GM10847 (cell line): ENCODE data around the gene GATAD2B.

Source experiments
- POLR2A ChIP-seq: IDR thresholded peaks from 2 replicates; pipeline ENCODE4 v1.6.1; 2011; ENCODE audit not compliant: insufficient read length; ENCODE audit errors: extremely low read depth

GATAD2B gene

DNA sequence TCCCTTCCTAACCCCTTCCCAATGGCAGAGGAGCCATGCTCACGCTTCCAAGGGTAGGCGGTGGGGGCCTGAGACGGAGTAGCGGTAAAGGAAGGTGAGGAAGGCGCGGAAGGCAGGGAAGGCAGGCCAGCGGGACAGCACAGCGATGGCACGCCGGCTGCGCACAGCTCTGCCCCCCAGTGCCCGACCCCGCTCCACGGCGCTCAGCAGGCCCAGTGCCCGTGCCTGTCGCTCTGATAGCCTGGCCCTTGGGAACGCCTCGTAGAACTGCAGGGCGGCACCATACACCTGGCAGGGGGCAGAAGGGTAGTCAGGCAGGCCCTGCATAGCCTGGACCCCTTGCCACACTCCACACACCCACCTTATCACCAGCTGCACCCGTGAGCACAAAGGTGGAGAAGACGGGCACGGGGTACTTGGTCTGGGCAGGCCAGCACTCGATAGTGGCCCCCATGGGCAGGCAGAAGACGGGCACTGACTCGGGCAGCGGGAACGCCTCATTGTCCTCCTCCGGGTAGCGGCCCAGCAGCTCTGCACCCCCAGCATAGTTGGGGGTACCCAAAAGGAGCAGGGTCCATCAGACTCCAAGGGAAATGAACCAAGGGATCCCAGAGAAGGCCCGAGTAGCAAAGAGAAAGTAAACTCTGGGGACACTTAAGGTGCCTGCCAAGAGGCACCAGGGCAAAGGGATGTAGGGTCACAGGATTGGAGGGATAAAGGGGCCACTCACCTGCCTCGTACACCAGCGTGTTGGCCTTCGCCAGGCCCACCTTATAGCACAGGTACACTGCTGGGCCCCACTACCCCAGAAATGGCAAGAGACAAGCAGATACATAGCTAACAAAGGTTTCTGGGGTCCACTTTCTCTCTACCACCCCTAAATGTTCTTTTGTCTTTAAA, 19.3 kb upstream of the GATAD2B start:
- TF ChIP-seq POLR2A = no peak

DNA sequence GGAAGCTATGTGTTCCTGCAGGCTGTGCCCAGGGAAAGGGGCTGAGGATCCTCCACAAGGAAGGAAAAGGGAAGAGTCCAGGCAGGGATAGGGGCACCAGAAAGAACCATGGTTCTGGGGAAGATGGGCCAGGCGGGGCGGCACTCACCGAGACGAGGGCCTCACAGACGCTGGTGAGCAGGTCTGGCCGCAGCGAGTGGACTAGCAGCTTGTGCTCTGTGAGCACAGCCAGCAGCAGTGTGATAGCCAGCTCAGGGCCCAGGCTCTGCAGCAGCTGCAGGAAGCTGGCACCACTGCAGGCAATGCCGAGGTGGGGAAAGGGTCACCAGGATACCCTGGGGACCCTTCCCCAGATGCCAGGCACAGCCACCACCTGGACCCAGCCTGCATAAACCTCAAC, 18.0 kb upstream of the GATAD2B start:
- TF ChIP-seq POLR2A = no peak

DNA sequence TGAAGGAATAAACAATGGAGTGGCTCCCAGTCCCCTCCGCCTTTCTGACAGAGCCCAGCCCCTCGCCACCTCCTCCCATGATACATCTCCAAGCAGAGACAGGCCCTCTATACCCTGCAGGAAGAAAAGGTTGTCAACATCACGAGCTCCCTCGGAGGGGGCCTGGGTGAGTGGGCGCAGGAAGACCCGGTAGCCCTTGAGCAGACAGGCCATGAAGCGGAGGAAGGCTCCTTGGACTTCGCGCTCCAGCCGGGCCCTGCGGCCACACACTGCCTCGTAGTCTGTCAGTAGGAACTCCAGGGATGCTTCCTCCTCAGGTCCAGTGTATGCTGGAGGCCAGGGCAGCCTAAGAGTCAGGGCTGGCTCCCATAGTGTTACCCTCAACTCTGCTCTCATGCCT, 16.7 kb upstream of the GATAD2B start:
- no peak for TF ChIP-seq POLR2A

DNA sequence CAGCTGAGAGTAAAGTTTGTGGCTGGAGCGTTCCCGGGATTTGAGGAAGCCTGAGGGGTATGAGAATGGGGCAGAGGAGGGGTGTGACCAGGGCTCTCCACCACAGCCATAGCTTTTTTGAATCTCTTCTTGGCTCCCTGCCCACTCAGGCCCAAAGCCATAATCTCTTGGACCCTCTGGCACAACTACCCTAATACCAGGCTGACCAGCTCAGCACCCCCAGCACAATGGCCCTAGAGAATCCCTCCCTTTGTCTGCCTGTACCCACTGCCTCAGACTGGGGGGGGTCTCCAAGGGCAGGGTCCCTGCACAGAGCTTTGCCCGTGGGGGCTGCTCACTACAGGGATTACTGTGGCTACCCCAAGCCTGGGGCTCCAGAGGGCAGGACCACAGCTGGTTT, 16.2 kb upstream of the GATAD2B start:
- no peak for TF ChIP-seq POLR2A

DNA sequence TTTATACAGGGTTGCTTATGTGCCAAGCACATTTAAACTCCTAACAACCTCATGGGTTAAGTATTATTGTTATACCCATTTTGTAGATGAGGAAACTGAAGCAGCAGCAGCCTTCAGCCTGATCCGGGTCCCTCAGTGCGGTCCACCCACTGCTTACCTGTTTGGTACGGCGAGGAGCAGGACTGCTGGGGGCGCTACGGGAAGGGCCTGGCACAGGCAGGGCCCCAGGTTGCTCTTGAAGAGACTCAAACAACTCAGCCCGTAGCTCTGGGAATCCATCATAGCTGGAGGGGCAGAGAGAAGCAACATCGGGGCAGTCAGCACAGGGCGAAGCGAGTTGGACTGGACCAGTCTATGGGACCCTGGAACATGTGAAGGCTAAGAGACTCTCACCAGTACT, 14.6 kb upstream of the GATAD2B start:
- no peak for TF ChIP-seq POLR2A

DNA sequence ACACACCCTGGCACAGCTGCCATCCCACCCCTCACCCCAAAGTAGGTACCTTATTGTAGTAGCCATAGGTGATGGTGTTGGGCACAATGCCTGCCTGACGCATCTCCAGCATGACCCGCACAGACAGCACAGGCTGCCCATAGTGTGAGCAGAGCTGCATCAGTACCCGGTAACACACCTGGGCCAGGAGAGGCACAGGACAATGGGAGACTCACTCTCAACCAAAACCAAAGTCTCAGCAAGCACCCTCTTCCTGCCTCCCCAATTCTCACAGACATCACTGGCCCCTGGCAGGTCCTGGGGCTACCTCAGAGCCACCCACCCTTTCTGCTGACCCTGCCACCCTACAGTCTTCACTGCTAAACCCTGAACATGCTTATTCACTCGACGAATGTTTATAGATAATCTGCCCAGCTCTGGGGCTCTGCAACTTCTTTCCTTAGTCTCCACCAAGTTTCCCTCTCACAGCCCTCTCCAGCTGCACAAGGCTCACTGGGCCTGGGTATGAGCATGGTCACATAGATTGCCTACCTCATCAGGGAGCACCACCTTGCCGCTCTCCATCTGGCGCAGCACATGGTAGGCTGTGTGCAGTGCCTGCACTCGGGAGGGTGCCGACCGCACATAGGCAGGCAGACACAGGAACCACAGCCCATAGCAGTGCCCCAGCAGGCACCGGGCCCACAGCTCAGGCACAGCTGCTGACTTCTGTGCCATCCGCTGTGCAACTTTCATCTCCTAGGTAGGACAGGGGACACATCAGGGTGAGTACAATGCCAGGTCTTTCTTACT, 13.4 kb upstream of the GATAD2B start:
- no peak for TF ChIP-seq POLR2A

DNA sequence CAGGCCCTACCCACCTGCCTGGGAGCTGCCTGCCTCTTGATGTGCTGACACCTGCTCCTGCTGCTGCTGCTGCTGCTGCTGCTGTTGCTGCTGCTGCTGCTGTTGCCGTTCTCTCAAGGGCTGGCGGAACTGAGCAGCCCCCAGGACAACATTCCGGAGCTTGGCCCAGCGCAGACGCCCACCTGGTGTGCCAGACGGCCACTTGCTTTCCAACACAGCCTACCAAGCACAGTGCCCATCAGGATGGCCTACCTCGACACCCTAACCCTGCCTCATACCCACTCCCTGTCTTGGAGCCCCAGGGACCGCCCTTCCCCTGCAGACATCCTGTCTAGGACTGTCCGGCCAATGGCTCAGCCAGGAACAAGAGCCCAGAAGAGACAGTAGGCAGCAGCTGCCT, 12.0 kb upstream of the GATAD2B start:
- TF ChIP-seq POLR2A = no peak

DNA sequence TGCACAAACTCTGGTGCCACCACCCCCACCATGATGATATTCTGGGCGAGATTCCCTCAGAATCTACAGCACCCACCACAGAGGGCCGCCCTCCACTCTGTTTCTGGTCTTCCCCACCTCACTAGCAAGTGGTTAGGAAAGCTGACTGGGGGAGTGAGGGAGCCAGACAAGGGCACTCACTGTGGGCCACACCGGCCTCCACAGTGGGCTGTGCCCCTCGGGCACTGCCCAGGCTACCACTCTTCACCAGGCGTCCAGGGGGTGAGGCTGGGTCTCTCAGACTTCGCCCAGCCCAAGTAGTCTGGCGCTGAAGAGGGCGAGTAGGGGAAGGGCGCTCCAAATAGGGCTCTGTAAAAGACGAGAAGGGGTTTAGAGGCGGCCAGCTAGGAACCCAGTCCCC, 11.2 kb upstream of the GATAD2B start:
- TF ChIP-seq POLR2A = no peak

DNA sequence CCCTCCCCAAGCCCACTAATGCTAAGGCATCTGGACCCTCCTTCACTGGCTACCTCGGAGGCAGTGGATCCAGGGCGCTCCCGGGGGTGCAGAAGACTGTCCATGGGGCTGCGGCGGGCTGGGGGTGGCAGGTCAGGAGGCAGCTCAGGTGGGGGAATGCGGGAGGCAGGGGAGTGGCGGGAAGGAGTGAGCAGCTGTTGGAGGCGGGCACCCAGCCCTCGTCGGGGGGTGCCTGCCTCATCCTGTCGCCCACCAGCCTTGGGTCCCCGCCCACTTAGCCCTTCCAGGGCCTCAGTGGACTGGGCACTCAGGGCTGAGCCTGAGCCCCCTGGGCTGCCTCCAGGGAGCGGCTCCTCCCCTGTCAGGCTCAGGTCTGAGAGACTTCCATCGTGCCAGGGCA, 10.7 kb upstream of the GATAD2B start:
- TF ChIP-seq POLR2A = no peak

DNA sequence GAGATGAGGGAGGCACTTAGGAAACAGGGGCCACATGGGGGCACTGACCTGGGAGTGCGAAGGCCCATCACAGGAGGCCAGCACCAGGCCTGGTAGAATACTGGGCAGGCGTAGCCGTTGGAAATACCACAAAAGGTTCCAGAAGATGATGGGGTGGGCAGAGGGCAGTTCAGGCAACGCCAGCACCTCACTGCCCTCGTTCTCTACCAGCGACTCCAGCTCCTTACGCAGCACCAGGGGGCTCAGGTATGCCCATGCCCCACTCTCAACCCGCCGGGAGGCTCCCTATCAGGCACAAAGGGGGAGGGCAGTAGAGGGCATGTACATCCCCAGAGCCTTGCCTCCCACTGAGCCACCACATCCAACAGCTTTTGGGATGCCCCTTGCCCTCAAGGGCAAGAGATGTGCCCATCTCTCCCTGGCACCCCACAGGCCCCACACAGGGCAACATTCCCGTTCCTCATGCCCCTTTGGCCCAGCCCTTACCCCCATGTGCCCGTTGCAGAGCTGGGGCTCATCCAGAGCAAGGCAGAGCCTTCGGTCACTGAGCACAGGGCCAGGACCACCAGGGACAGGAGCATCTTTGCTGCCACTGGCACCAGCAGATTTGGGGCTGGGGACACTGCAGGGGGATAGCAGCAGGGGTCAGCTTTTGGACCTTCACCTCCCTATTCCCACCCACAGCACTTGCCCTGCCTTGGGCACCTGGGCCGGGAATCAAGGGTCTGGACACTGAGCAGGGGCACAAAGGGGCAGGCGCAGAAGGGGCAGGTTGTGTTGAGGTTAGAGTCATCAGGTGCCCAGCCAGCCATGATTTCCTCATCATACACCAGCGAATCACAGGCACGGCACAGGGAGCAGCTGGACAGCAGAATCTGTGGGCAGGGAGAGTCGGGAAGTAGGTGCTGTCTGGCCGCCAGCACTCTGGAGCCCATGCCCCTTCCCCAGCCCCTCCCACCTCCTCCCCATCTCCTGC, 9.7 kb upstream of the GATAD2B start:
- TF ChIP-seq POLR2A = no peak

DNA sequence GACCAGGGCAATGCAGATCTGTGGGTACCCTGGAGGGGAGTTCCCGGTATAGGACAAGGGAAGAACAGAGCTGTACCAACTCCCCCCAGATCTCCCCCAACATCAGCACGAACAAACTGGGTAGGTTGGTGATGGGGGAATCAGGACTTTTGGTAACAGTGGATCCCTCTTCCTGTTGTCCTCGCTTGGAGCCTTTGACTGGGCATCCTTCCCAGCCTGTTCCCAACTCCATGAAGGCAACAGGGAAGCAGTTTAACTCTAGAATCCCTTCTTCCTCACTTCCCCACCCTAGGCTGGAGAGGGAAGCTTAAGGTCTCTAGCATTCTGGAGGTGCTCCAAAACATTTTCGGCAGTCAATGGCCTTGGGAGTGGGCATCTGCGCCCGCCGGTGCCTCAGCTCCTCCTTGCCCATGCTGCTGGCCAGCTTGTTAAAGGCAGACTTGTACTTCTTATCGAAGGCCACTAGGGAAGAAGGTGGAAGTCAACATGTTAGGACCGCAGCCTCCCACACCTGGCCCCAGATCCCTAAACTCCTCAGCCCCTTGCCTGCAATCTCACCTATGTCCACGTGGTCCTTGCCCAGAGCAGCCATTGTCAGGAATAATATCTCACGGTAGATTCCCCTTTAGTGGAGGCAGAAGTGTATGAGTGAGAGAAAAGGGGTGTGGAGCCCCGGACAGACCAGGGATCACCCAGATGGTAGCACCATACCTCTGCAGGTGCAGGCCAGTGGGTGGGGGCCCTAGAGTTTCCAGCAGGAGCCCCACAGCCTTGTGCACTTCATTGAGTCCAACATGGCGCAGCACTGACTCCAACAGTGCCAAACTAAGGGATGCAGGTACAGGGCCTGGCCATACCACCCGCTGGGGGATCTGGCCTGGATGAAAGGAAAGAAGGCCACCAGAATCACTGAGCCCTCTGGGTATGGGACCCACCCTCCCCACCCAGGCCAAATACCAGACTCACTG, 7.5 kb upstream of the GATAD2B start:
- TF ChIP-seq POLR2A = no peak

DNA sequence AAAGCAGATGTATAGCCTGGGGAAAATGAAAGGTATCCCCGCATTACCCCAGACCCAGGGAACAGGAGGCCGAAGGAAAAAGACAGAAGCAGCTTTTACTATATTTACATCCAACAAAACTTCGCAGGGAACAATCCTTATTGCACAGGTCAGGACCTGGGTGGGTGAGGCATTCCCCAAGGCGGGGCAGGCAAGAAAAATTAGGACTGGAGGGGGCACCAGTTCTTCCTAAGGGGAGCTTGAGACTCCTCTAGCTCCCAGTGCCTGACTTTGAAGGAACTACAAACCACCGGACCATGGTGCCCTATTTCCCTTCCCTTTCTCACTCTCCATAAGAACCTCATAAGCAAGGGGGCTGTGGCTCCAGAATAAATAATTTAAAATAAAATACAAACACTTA, 6.7 kb upstream of the GATAD2B start:
- no peak for TF ChIP-seq POLR2A

DNA sequence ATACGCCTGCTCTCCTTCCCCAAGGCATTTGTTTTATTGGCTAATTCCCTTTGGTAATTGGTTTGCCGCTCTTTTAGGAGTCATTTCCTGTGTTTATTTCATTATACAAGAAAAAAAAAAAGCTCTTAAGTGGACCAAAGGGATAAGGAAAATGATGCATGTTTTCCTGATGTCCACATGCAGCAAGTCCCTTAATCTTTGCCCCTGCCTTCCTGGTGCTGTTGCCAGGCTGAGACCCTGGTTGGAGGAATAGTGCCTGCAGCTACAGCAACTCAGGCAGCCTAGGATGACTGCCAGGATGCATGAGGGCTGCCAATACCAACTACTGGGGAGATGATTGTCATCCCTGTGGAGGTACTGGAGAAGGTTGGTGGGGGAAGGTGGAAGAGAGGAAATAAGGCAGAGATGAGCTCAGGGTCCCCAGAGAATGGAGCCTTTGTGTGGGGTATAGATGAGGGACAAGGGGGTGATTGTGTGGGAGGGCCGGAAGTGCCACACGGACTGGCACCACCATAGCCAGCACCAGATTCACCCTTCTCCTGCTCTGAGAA, 6.1 kb upstream of the GATAD2B start:
- TF ChIP-seq POLR2A = no peak

DNA sequence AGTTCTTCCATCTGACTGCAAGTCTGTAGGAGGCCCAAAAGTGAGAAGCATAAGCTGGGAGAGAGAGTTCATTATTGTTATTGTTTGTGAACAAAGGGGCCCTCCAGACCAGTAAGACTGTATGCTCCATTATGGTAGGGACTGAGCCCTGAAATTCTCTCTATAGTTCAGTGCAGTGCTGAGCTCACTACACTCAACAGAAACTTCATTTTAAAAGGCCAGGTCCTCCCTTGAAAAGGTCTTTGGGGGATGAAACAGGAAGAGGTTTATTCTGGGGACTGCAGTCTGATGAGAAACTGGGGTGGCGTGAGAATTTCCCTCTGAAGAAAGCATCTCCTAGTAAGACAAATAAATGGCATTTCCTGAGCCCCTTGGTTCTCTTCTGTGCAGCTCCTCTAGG, 5.5 kb upstream of the GATAD2B start:
- no peak for TF ChIP-seq POLR2A
